ENCODE data around the gene IFIT1.
A peak's percentile ranks its signal among the peaks of the same experiment; 100 is the strongest.

IFIT1 gene

DNA sequence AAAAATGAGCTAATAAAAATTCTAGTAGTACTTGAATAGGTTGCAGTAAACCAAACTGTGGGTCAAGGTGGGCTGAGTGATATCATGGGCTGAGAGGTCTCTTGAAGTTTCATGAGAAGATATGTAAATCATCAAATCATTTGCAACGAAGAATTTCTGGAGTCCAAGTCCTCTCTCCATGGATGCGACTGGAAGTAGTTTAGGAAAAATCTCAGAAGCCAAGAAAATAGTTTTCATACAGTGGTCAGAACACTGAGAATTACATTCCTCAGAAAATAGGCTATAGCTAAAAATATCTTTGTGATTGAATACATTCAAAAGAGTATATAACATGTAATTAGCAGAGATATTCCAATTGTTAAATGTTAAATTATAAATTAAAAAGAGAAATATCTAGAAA lies 3.6 kb upstream of the IFIT1 start:
- no peaks in the 10 kb centered on the region for H3K9me3 ChIP-seq (ENCODE audit: control insufficient read depth, insufficient read depth, low read depth, low read length)
- H3K4me3 ChIP-seq (ENCODE audit: low read depth, low read length) = no peak overlapping the region
- H3K27ac ChIP-seq (ENCODE audit: extremely low read depth, low read depth, low read length) = no peak overlapping the region
- TF ChIP-seq, protein P1, sequence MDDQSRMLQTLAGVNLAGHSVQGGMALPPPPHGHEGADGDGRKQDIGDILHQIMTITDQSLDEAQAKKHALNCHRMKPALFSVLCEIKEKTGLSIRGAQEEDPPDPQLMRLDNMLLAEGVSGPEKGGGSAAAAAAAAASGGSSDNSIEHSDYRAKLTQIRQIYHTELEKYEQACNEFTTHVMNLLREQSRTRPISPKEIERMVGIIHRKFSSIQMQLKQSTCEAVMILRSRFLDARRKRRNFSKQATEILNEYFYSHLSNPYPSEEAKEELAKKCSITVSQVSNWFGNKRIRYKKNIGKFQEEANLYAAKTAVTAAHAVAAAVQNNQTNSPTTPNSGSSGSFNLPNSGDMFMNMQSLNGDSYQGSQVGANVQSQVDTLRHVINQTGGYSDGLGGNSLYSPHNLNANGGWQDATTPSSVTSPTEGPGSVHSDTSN (CRISPR knock-in tag; IDR thresholded peaks at IDR 0.05) = no peak
- TF ChIP-seq SALL2 (tag by site-specific recombination; IDR thresholded peaks at IDR 0.05; ENCODE audit: borderline replicate concordance) = no peak
- no peak for TF ChIP-seq ZNF837 (tag by site-specific recombination; IDR thresholded peaks at IDR 0.05)
- no peak for TF ChIP-seq ZNF174 (tag by site-specific recombination; IDR thresholded peaks at IDR 0.05)
- TF ChIP-seq ZNF140 (tag by site-specific recombination; IDR thresholded peaks at IDR 0.05) = no peak
- TF ChIP-seq ZNF24 (tag by site-specific recombination; IDR thresholded peaks at IDR 0.05) = no peak
- no peak for TF ChIP-seq ZNF571 (tag by site-specific recombination; IDR thresholded peaks at IDR 0.05)
- ChIA-PET CTCF (interaction anchor here (0.6 to 2.3 kb wide), 8 partner anchors 19 to 1505 kb away, joined by 3 to 8 read pairs (median 4); partner anchors contain the start of genes HTR7 and LIPA), POLR2A (no interaction called here)
- 0 out of 2 replicates have a peak, but pooled peaks cover 4% of the 10 kb centered on the region for H3K4me1 ChIP-seq (ENCODE audit: control insufficient read depth, insufficient read depth, low read length)
- no peaks in the 10 kb centered on the region for H3K36me3 ChIP-seq (ENCODE audit: control insufficient read depth in 2 of 2, insufficient read depth in 1 of 2, low read length in 2 of 2)

DNA sequence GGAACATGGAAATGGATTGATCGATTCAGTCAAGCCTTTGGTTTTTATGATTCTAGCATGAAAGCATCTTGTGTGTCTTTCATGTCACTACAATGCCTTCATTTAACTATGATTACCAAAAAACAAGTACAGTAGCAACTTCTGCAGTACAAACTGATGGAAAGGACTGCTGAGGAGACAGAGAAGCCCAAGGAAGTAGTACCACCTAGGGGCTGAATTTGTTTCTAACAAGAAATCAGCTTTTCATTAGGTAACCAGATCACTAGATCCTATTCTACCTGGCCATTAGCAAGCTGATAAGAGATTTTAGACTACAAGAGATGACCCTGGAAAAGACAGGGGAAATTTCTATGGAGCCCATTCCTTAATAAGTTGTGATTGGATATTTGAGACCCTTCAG lies 3.2 kb upstream of the IFIT1 start:
- CTCF ChIA-PET = interaction anchor here (0.6 to 2.3 kb wide), 10 partner anchors 20 to 1469 kb away, joined by 3 to 8 read pairs (median 4); partner anchors contain the start of genes HTR7 and LIPA
- no peak overlapping the region for H3K27ac ChIP-seq (ENCODE audit: extremely low read depth, low read depth, low read length)
- 0 out of 2 replicates have a peak, but pooled peaks cover 4% of the 10 kb centered on the region for H3K4me1 ChIP-seq (ENCODE audit: control insufficient read depth, insufficient read depth, low read length)
- TF ChIP-seq ZNF654 (tag by site-specific recombination; IDR thresholded peaks at IDR 0.05; ENCODE audit: low read depth) = peak; percentile 58
- TF ChIP-seq ZNF366 (tag by site-specific recombination; conservative IDR thresholded peaks at IDR 0.05) = no peak
- TF ChIP-seq, protein P2, sequence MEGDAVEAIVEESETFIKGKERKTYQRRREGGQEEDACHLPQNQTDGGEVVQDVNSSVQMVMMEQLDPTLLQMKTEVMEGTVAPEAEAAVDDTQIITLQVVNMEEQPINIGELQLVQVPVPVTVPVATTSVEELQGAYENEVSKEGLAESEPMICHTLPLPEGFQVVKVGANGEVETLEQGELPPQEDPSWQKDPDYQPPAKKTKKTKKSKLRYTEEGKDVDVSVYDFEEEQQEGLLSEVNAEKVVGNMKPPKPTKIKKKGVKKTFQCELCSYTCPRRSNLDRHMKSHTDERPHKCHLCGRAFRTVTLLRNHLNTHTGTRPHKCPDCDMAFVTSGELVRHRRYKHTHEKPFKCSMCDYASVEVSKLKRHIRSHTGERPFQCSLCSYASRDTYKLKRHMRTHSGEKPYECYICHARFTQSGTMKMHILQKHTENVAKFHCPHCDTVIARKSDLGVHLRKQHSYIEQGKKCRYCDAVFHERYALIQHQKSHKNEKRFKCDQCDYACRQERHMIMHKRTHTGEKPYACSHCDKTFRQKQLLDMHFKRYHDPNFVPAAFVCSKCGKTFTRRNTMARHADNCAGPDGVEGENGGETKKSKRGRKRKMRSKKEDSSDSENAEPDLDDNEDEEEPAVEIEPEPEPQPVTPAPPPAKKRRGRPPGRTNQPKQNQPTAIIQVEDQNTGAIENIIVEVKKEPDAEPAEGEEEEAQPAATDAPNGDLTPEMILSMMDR (tag by site-specific recombination; IDR thresholded peaks at IDR 0.05) = 0 out of 2 replicates have a peak, but pooled peaks have one; percentile 28
- TF ChIP-seq, protein P3, sequence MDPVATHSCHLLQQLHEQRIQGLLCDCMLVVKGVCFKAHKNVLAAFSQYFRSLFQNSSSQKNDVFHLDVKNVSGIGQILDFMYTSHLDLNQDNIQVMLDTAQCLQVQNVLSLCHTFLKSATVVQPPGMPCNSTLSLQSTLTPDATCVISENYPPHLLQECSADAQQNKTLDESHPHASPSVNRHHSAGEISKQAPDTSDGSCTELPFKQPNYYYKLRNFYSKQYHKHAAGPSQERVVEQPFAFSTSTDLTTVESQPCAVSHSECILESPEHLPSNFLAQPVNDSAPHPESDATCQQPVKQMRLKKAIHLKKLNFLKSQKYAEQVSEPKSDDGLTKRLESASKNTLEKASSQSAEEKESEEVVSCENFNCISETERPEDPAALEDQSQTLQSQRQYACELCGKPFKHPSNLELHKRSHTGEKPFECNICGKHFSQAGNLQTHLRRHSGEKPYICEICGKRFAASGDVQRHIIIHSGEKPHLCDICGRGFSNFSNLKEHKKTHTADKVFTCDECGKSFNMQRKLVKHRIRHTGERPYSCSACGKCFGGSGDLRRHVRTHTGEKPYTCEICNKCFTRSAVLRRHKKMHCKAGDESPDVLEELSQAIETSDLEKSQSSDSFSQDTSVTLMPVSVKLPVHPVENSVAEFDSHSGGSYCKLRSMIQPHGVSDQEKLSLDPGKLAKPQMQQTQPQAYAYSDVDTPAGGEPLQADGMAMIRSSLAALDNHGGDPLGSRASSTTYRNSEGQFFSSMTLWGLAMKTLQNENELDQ (tag by site-specific recombination; IDR thresholded peaks at IDR 0.05; ENCODE audit: low read depth) = no peak
- H3K36me3 ChIP-seq (ENCODE audit: control insufficient read depth in 2 of 2, insufficient read depth in 1 of 2, low read length in 2 of 2) = no peaks in the 10 kb centered on the region
- POLR2A ChIA-PET = no interaction called here
- H3K4me3 ChIP-seq (ENCODE audit: low read depth, low read length) = no peak overlapping the region
- H3K9me3 ChIP-seq (ENCODE audit: control insufficient read depth, insufficient read depth, low read depth, low read length) = no peaks in the 10 kb centered on the region

DNA sequence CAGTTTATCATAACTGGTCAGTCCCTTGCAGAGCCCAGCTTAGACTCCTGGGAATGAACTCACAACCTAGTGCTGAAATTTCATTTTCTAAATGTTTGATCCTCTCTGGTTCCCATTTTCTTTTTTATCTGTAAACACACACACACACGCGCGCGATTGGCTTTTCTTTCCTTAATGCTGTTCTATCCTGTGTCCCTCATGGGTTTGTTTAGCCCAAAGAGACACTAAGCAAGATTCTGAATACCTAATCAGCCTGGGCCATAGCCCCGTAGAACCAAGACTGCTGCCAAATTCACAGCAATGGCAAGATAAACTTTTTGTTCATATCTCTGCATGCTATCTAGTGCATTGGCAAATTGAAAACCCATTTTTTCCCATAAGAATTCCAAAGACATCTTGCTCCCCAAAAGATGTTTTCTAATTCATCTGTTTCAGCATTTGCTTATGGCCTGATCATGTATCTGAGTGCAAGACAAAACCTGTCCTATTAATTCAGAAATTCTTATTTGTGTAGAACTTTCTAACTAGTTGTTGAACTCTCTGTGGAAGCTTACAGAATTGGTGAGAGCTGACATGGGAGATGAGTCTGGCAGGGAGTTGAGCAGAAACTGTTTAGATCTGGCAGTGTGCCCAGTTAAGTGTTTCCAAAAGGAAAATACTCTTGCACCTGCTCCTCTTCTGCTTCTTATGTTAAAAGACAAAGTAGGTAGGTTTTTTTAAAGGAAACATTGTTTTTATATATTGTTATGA lies 1.8 kb upstream of the IFIT1 start:
- Histone ChIP-seq H3K4me1 (ENCODE audit: control insufficient read depth, insufficient read depth, low read length) (0 out of 2 replicates have a peak, but pooled peaks cover 4% of the 10 kb centered on the region), H3K36me3 (ENCODE audit: control insufficient read depth in 2 of 2, insufficient read depth in 1 of 2, low read length in 2 of 2) (no peaks in the 10 kb centered on the region), H3K27ac (ENCODE audit: extremely low read depth, low read depth, low read length) (no peak overlapping the region), H3K9me3 (ENCODE audit: control insufficient read depth, insufficient read depth, low read depth, low read length) (no peaks in the 10 kb centered on the region), H3K4me3 (ENCODE audit: low read depth, low read length) (no peak overlapping the region)
- POLR2A ChIA-PET = no interaction called here
- TF ChIP-seq ZNF792 (tag by site-specific recombination; IDR thresholded peaks at IDR 0.05) (no peak), KLF9 (tag by site-specific recombination; IDR thresholded peaks at IDR 0.05; ENCODE audit: low read depth) (no peak), ZNF239 (tag by site-specific recombination; IDR thresholded peaks at IDR 0.05) (no peak), KLF1 (tag by site-specific recombination; IDR thresholded peaks at IDR 0.05) (no peak), ZNF600 (tag by site-specific recombination; IDR thresholded peaks at IDR 0.05) (no peak), ZSCAN16 (tag by site-specific recombination; IDR thresholded peaks at IDR 0.05) (no peak), ZNF76 (tag by site-specific recombination; IDR thresholded peaks at IDR 0.05; ENCODE audit: borderline replicate concordance, low read depth) (no peak)
- TF ChIP-seq, protein P4, sequence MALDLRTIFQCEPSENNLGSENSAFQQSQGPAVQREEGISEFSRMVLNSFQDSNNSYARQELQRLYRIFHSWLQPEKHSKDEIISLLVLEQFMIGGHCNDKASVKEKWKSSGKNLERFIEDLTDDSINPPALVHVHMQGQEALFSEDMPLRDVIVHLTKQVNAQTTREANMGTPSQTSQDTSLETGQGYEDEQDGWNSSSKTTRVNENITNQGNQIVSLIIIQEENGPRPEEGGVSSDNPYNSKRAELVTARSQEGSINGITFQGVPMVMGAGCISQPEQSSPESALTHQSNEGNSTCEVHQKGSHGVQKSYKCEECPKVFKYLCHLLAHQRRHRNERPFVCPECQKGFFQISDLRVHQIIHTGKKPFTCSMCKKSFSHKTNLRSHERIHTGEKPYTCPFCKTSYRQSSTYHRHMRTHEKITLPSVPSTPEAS (tag by site-specific recombination; IDR thresholded peaks at IDR 0.05) = no peak
- CTCF ChIA-PET = interaction anchor here (0.7 kb wide), 3 partner anchors 9 to 412 kb away, joined by 3 read pairs; no protein-coding TSS in a partner anchor

All from HEK293 (cell line).